ENCODE data around the gene DPP10. TPM values are rescaled to one million over a fixed set of nuclear protein-coding genes. Genes with fewer than 3 reads are reported as not detected.

DPP10 gene
- total and polyA plus RNA-seq, 4 donors = 0.04 to 4.1 (median 0.48) TPM

GRCh38 chr2:114683251-114683650 is 240.8 kb downstream of the DPP10 start:
- 87% methylated on average over 1 of the region's 1 CpG for WGBS
- DNase-seq (ENCODE audit: low spot score) = no peak
- TF ChIP-seq ZBTB33 (IDR thresholded peaks at IDR 0.05) (no peak), HNF4A (conservative IDR thresholded peaks at IDR 0.05) (no peak), REST (IDR thresholded peaks at IDR 0.05) (no peak), RAD21 (IDR thresholded peaks at IDR 0.05) (no peak), ATF3 (IDR thresholded peaks at IDR 0.05) (no peak), GABPA (IDR thresholded peaks at IDR 0.05 in 1 of 2, conservative IDR thresholded peaks at IDR 0.05 in 1 of 2) (no peak), NR2F2 (IDR thresholded peaks at IDR 0.05) (no peak), FOXA2 (IDR thresholded peaks at IDR 0.05) (no peak), JUND (IDR thresholded peaks at IDR 0.05) (no peak), RXRA (IDR thresholded peaks at IDR 0.05) (no peak), EGR1 (IDR thresholded peaks at IDR 0.05; ENCODE audit: low read depth in 2 of 2) (no peak), YY1 (IDR thresholded peaks at IDR 0.05) (no peak), CTCF (IDR thresholded peaks at IDR 0.05; ENCODE audit: low read depth, low read length, missing input control) (no peak), HNF4G (IDR thresholded peaks at IDR 0.05) (no peak), TAF1 (conservative IDR thresholded peaks at IDR 0.05) (no peak), MAX (IDR thresholded peaks at IDR 0.05) (no peak), SP1 (IDR thresholded peaks at IDR 0.05) (no peak), FOXA1 (IDR thresholded peaks at IDR 0.05) (no peak)
- no peaks in the 10 kb centered on the region for H3K9me3 ChIP-seq (ENCODE audit: control insufficient read depth in 4 of 4, low read length in 3 of 4)
- no peak overlapping the region for H3K27ac ChIP-seq (ENCODE audit: low read depth in 1 of 2, low read length in 2 of 2)
- no peaks in the 10 kb centered on the region for H3K36me3 ChIP-seq (ENCODE audit: control insufficient read depth in 4 of 4, insufficient read depth in 3 of 4, low read depth in 1 of 4, low read length in 3 of 4)
- no peak overlapping the region for H3K9ac ChIP-seq (ENCODE audit: low read depth in 1 of 2, low read length in 2 of 2)
- no peaks in the 10 kb centered on the region for H3K27me3 ChIP-seq (ENCODE audit: control insufficient read depth in 4 of 4, insufficient read depth in 4 of 4, low read length in 3 of 4)
- no peak overlapping the region for H3K4me3 ChIP-seq (ENCODE audit: low read depth in 1 of 3, low read length in 3 of 3)
- H3K4me1 ChIP-seq (ENCODE audit: control insufficient read depth in 4 of 4, insufficient read depth in 4 of 4, low read length in 3 of 4) = no peaks in the 10 kb centered on the region

Data from liver (tissue), 9 donors.